ENCODE measurements around the gene CENPI. TPM values are rescaled to one million over a fixed set of nuclear protein-coding genes. Genes with fewer than 3 reads are reported as not detected.

The CENPI gene
- total RNA-seq, 1 experiment from 2014 or later = 28.1 TPM

- H3K27me3 Mint-ChIP-seq (ENCODE audit: unreplicated experiment) = peaks cover 15% of the 10 kb centered on the region
- CTCF ChIA-PET = interaction anchor here (0.6 kb wide), 1 partner anchor 1675 kb away, joined by 5 read pairs; no protein-coding TSS in a partner anchor
- no peaks in the 10 kb centered on the region for H3K4me1 Mint-ChIP-seq (ENCODE audit: low read depth, unreplicated experiment)
- H3K4me3 Mint-ChIP-seq (ENCODE audit: low read depth, unreplicated experiment) = no peak overlapping the region
- no peaks in the 10 kb centered on the region for H3K36me3 Mint-ChIP-seq (ENCODE audit: insufficient read depth, unreplicated experiment)
- DNase-seq = no peak
- no TSS peak for BruUV-seq (replicated peaks)
- no peaks in the 10 kb centered on the region for H3K9me3 Mint-ChIP-seq (ENCODE audit: low read depth, unreplicated experiment)
- intact Hi-C loops (cut with micrococcal nuclease; ENCODE audit: unreplicated experiment) = no loop called here
- no peak overlapping the region for H3K27ac Mint-ChIP-seq (ENCODE audit: unreplicated experiment)
- TF ChIP-seq CTCF (IDR thresholded peaks at IDR 0.05; ENCODE audit: unreplicated experiment) = no peak
Measured at GRCh38 chrX:101079736-101080270, 18.2 kb upstream of the CENPI start.

GRCh38 chrX:101080326-101081124 lies 17.5 kb upstream of the CENPI start:
- DNase-seq = no peak
- no peak for TF ChIP-seq CTCF (IDR thresholded peaks at IDR 0.05; ENCODE audit: unreplicated experiment)
- H3K36me3 Mint-ChIP-seq (ENCODE audit: insufficient read depth, unreplicated experiment) = no peaks in the 10 kb centered on the region
- no peaks in the 10 kb centered on the region for H3K4me1 Mint-ChIP-seq (ENCODE audit: low read depth, unreplicated experiment)
- H3K9me3 Mint-ChIP-seq (ENCODE audit: low read depth, unreplicated experiment) = no peaks in the 10 kb centered on the region
- intact Hi-C loops (cut with micrococcal nuclease; ENCODE audit: unreplicated experiment) = no loop called here
- CTCF ChIA-PET = no interaction called here
- no TSS peak for BruUV-seq (replicated peaks)
- H3K4me3 Mint-ChIP-seq (ENCODE audit: low read depth, unreplicated experiment) = no peak overlapping the region
- H3K27me3 Mint-ChIP-seq (ENCODE audit: unreplicated experiment) = peaks cover 15% of the 10 kb centered on the region
- H3K27ac Mint-ChIP-seq (ENCODE audit: unreplicated experiment) = no peak overlapping the region

DNA sequence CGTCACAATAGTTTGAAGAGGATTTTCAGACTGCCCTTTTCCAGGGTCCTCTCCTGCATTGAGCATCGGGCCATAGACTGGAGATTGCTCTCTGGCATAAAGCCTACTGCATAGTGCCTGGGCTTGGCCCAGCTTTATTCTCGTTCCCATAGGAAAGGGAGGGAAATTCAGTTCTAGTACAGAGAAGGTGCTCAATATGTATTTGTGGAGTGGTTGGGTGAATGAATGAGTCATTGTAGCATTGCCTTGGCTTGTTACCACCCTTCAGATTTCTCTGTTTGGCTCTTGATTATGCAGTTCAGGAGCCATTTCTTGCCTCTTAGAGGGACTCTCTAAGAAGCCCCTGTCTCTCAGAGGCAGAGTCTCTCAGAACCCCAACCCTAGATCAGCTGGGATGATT lies 16.8 kb upstream of the CENPI start:
- intact Hi-C loops (cut with micrococcal nuclease; ENCODE audit: unreplicated experiment) = no loop called here
- DNase-seq = no peak
- Mint-ChIP-seq H3K27ac (ENCODE audit: unreplicated experiment) (no peak overlapping the region), H3K27me3 (ENCODE audit: unreplicated experiment) (peaks cover 15% of the 10 kb centered on the region), H3K4me1 (ENCODE audit: low read depth, unreplicated experiment) (no peaks in the 10 kb centered on the region), H3K4me3 (ENCODE audit: low read depth, unreplicated experiment) (no peak overlapping the region), H3K36me3 (ENCODE audit: insufficient read depth, unreplicated experiment) (no peaks in the 10 kb centered on the region), H3K9me3 (ENCODE audit: low read depth, unreplicated experiment) (no peaks in the 10 kb centered on the region)
- CTCF ChIA-PET = no interaction called here
- BruUV-seq (replicated peaks) = no TSS peak
- TF ChIP-seq CTCF (IDR thresholded peaks at IDR 0.05; ENCODE audit: unreplicated experiment) = no peak

DNA sequence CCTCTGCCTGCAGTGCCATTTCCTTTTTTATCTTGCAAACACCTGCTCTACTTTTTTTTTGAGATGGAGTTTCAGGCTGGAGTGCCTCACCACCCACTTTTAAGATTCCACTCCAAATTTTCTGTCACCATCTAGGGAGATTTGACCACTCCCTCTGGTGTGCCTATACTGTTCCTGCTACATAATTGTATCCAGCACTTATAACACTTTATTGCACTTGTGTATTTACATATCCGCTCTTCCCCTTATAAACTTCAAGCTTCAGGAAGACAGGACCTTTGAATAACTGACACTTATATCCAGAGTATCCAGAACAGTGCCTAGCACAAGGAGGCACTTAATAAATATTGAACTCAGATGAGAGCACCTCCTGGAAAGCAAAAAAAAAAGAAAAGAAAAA lies 6.2 kb upstream of the CENPI start:
- Mint-ChIP-seq H3K36me3 (ENCODE audit: insufficient read depth, unreplicated experiment) (no peaks in the 10 kb centered on the region), H3K27me3 (ENCODE audit: unreplicated experiment) (no peaks in the 10 kb centered on the region), H3K4me3 (ENCODE audit: low read depth, unreplicated experiment) (no peak overlapping the region), H3K27ac (ENCODE audit: unreplicated experiment) (no peak overlapping the region), H3K9me3 (ENCODE audit: low read depth, unreplicated experiment) (no peaks in the 10 kb centered on the region), H3K4me1 (ENCODE audit: low read depth, unreplicated experiment) (no peaks in the 10 kb centered on the region)
- no peak for DNase-seq
- no TSS peak for BruUV-seq (replicated peaks)
- CTCF ChIA-PET = no interaction called here
- intact Hi-C loops (cut with micrococcal nuclease; ENCODE audit: unreplicated experiment) = loop anchor here (10.0 kb wide), 1 partner anchor 197 kb away; no protein-coding TSS in a partner anchor
- no peak for TF ChIP-seq CTCF (IDR thresholded peaks at IDR 0.05; ENCODE audit: unreplicated experiment)

Measured in Calu3 (cell line).